Heart left ventricle (tissue), 13 donors: ENCODE measurements around the gene PTPRC.

Experiments used
- CTCF ChIP-seq, 12 donors: fragments of 200-600 bp; sonication (generic) in 4 of 12; IDR thresholded peaks; one replicate each; pipeline versions ENCODE4 v1.5.0 to v1.8.0; 2018 to 2022; ENCODE audit warnings: antibody characterized with exemption in 12 of 12, mild to moderate bottlenecking in 5 of 12
- POLR2A ChIP-seq, 2 donors: fragments of 450-650 bp; IDR thresholded peaks; one replicate each; pipeline ENCODE4 v1.6.1; 2017; ENCODE audit warnings: antibody characterized with exemption in 2 of 2, mild to moderate bottlenecking in 2 of 2, moderate library complexity in 2 of 2
- donor health status: ischemic (EF 13 %, LVEDD 7.1; RV severe dilation, severe dysfunction).
- donor health status: DM: no; HTN: yes; CAD: no.
- donor health status: DM: no; HTN: no; CAD: no.
- donor health status: ischemic (EF 25% LVEDD 6.9; RV normal size, moderate dysfunction).
- donor health status: ischemic (EF 25% LVEDD 5.7; RV mildly dilated, moderate dysfunction).
- donor health status: ischemic (EF 35%, LVEDD 5.7; RV mildly dilated, moderate dysfunction).
- donor health status: nonischemic (EF 11% LVEDD 7.7; RV severe dilation, severe dysfunction).
- donor health status: DM: yes; HTN: yes; CAD: no.
- donor health status: PGD.
- donor health status: ischemic (EF 29% LVEDD 5.4; RV normal size, mild dysfunction).
- donor health status: nonischemic (EF 23%, LVEDD 6.1; RV moderate dilation, normal function).

- TF ChIP-seq POLR2A (IDR thresholded peaks at IDR 0.05) (no peak), CTCF (IDR thresholded peaks at IDR 0.05) (no peak)
These were observed at the start of gene PTPRC for GRCh38 chr1:198638894-198639635.
